Muscle of back (tissue), 13 donors: ENCODE measurements around the gene ZCCHC14. TPM values are rescaled to one million over a fixed set of nuclear protein-coding genes. Genes with fewer than 3 reads are reported as not detected.

Experiments
- DNase-seq, 3 donors: peaks; one replicate each; pipeline versions ENCODE4 v3.0.0 to v3.0.0-alpha.2; 2013
- long read RNA-seq, 9 donors: transcript quantifications; one replicate each; lab custom pipeline, GENCODE V29; 2026
- polyA plus RNA-seq, 10 donors: library from polyadenylated mRNA; unstranded; fragments of 120-200 nt; gene quantifications; one replicate each; pipeline ENCODE4 v1.2.1, GENCODE V29; 2013; ENCODE audit not compliant: insufficient read length in 10 of 10

ZCCHC14 gene
- 10 to 100 TPM; 16.0 to 22.1 (median 18.1) TPM for polyA plus RNA-seq
- long read RNA-seq, donor 1, full-length matches to known transcripts: 2 of 2 reads
- long read RNA-seq, donor 1, partial matches to known transcripts: 0 of 2 reads
- long read RNA-seq, donor 1, other reads (novel, unspliced or antisense): 0 of 2 reads
- long read RNA-seq, donor 2: 0 reads
- long read RNA-seq, donor 3: 0 reads
- long read RNA-seq, donor 4, partial matches to known transcripts: 10 of 10 reads
- long read RNA-seq, donor 4, other reads (novel, unspliced or antisense): 0 of 10 reads
- long read RNA-seq, donor 5, partial matches to known transcripts: 8 of 8 reads
- long read RNA-seq, donor 5, other reads (novel, unspliced or antisense): 0 of 8 reads
- long read RNA-seq, donor 6: 0 reads
- long read RNA-seq, donor 7, partial matches to known transcripts: 9 of 9 reads
- long read RNA-seq, donor 7, other reads (novel, unspliced or antisense): 0 of 9 reads
- long read RNA-seq, donor 8: 0 reads
- long read RNA-seq, donor 9: 0 reads

DNA sequence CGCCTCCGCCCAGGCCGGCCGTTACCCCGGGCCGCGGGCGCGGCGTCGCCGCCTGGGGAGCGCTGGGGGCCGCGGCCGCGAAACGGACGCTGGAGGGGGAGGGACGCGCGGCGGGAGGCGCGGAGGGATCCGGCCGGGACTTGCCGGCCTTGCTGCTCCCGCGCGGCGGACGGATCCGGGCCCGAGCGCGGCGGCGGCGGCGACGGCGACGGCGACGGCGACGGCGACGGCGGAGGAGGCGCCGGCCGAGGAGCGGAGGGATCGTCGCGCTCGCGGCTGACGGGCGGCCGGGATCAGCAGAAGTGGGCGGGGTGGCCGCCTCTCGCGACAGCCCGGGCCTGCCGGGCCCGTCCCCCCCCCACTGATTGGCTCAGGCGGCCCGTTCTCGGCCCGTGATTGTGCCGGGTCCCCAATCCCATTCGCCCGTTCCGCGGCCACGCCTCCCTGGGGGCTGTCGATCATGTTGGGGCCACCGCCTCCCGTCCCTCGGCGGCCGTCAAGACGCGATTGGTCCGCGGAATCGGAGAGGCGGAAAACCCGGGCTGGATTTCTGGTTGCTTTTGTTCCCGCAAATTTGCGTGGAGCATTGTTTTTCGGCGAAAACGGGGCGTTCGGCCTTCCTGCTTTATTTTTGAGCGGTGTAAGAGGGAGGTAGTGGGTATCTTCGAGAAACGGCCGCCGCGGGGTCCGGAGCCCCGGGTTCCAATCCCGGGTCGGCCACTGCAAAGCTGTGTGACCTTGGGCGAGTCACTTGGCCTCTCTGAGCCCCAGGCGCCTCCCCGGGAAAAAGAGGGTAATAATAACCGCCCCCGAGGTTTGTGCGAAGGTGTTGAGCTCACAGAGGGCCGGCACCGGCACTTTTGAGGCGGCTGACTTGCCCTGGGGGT lies at the start of gene ZCCHC14:
Gene ZCCHC14 (minus strand): TSS at position 304 of the 887 bp plus-strand sequence. CDS start 786 bp downstream, outside the sequence.
- peak; percentile 99 to 100 (median 99) for DNase-seq

DNA sequence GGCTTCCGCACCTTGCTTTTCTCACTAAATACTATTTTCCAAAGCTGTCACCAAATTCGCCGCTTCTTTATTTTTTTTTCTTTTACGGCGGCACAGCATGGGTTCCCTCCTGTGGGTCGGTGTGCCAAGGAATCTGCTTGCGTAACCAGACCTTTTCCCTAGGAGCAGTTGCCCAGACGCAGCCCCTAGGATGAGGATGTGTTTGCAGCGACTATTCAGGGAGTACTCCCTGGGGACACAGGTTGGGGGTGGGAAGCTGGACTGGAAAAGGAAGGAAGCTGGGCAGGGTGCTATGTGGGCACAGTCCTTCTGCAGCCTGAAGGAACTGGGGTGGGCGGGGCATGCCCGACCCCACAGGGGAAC lies 49.0 kb upstream of the ZCCHC14 start:
- DNase-seq: no peak

DNA sequence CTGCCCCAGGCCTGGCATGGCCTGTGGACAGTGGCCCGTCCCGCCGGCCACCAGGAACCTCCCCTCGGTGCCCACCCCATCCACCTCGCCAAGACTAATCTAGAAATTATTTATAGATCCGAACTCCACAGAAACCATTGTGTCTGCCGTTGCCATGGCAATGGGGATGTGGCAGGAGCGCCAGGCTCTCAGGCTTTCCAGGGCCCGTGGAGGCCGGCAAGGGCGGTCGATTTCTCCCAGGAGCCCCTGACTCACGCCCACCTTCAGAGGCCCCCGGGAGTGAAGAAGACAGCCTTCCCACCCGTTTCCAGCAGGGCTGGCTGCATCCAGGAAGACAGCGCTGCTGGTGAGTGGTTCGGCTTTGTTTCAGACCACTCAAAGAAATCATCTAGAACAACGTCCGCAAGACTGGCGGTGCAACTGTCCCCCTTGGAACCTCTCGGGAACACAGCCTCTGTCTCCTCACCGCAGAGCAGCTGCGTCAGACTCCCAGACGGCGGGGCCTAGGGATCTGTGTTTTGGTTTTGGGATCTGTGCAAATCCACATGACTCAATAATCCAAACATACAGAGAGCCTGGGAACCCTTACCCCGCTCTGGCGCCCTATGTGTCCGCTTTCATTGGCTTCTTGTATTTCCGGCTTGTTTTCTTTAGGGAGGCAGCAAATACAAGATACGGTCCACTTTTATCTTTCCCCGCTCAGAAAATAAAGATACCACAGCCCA lies 48.5 kb upstream of the ZCCHC14 start:
- peak in 1 of 3 donors; percentile 30 for DNase-seq

DNA sequence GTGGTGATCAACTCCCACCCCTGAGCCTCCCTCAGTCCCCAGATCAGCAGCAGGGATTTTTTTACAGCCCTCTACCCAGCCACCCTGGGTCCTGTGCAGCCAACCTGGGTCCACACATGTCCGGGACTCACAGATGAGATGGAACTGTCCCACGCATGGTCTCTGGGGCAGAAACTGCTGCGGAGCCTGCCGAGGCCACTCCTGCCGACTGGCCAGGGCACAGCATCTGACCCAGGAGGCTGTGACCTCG lies 48.0 kb upstream of the ZCCHC14 start:
- no peak for DNase-seq

DNA sequence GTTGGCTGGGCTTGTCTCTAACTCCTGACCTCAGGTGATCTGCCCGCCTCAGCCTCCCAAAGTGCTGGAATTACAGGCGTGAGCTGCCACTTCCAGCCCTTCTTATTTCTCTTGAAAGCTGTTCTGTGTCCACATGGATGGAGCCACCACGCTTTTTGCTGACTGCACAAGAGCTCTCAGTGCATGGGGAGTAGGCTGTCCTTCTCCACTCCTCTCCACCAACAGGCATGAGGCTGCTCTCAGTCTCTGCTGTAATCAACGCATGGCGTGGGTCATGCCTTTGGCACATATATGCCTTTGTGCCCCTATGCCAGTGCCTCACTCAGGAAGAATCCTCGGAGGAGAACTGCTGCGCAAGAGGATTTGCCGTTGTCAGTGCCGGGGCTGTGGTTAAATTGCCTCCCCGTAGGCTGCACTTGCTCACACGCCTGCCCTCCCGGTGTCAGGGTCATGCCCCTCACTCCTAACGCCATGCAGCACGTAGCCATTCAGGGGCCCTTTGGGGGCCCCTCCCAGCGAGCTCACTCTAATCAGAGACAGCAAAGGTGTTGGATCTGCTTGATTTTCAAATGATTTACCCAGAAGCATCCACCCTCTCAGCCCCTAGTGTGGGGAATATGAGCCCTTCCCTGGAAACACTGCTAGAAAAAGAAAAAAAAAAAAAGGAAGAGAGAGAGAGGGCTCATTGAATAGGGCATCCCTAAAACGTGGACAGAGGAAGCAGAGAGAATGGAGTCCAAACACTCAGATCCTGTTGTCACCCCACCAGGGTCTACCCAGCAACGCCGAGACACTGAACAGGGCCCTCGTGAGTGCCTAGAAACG lies 47.5 kb upstream of the ZCCHC14 start:
- peak in 1 of 3 donors; percentile 23 for DNase-seq

DNA sequence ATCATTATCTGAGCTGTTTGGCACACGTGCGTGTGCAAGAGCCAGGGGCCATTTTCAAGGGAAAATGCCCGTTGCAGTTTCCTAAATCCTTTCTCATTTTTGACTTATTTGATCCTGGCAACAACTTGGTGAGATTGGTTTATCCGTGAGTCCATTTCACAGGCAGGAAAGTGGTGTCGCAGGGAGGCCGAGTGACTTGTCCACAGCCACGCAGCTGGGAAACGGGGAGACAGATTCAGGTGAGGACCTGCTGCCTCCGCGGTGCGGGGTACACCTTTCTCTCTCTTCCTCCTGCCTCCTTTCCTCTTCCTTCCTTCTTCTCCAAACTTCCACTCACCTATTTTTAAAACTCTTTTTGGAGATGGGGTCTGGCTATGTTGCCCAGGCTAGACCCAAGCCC lies 46.3 kb upstream of the ZCCHC14 start:
- DNase-seq: no peak

DNA sequence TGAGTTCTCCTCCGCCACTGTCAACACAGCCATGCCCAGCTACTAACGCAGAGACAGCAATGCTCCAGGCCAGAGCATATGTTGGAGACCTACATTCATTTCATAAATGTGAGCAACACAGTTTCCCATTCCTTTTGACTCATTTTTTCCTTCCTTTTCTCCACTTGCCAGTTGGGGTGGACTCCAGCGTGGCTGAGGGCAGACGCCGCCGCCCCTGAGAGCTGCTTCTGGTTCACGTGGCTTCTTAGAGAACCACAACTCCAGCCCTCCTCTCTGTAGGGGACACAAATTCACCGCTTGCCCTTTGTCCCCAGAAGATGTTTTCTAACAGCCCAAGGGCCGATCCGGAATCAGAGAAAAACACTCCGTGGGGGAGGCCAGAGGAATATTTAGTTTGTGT lies 45.8 kb upstream of the ZCCHC14 start:
- peak in 2 of 3 donors; percentile 19 to 31 for DNase-seq

DNA sequence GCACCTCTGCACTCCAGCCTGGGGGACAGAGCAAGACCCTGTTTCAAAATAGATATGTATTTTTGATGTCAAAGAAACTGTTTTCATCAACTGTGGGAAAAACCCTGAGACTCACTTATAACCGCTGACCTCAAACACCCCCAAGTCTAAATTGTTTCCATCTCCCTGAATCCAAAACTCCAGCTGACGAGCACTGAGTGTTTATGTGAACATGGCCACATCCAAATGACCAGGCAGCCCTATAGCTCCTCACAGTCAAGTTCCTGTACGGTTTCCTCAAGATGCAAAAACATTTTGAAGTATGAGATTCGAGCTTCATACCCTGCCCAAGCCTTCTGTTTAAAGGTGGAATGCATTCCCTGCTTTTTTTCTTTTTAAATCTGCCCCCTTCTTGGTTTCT lies 45.3 kb upstream of the ZCCHC14 start:
- DNase-seq: no peak

DNA sequence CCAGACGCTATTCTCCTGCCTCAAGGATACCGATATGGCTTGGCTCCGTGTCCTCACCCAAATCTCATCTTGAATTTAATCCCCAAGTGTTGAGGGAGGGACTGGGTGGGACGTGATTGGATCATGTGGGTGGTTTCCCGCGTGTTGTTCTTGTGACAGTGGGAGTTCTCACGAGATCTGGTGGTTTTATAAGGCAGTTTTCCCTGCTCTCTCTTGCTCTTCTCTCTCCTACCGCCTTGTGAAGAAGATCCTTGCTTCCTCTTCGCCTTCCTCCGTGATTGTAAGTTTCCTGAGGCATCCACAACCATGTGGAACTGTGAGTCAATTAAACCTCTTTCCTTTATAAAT lies 43.9 kb upstream of the ZCCHC14 start:
- no peak for DNase-seq

DNA sequence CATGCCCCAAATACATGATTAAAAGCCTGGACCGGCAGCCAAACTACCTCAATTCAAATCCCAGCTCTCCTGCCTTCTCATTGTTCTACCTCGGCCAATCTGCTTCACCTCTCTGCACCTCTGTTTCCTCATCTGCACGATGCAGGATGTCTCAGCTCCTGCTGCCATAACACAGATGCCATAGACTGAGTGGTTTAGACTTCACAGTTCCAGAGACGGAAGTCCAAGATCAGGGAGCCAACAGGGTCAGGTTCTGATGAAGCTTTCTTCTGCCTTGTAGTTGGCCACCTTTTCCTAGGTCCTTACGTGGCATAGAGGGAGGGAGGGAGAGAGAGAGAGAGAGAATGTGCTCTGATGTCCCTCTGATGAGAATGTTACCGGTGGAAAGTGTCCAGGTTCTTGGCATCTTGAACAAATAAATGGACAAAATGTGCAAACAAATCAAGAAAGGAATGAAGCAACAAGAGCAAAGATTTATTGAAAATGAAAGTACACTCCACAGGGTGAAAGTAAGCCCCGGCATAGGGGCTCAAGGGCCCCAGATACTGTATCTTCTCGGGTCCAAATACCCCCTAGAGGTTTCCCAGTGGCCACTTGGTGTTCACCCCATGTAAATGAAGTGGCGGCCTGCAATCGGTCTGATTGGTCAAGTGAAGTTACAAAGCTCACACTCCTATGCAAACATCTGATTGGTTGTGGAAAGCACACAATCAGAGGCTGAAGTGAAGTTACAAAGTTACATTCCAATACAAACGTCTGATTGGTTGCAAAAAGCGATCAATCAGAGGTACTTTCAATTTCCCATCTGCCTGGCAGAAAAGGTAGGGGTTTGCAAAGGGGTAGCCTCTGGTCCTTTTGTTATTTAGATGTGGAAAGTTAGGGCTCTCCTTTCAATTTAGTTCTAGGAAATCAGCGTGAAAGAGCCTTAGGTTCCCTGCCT lies 43.3 kb upstream of the ZCCHC14 start:
- no peak for DNase-seq

DNA sequence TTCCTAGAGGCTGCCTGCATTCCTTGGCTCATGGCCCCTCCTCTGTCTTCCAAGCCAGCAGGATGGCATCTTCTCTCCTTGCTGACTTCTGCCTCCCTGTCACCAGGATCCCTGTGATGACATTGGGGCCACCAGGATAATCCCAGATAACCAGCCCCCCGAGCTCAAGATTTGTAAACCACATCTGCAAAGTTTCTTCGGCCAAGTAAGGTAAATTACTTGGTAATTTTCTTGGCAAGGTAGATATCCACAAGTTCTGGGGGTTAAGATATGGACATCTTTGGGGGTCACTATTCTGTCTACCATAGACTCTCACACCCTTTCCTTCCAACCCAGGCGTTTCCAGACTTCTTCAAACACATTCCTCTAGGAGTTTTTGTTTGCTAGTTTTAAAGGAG lies 42.6 kb upstream of the ZCCHC14 start:
- DNase-seq: no peak

DNA sequence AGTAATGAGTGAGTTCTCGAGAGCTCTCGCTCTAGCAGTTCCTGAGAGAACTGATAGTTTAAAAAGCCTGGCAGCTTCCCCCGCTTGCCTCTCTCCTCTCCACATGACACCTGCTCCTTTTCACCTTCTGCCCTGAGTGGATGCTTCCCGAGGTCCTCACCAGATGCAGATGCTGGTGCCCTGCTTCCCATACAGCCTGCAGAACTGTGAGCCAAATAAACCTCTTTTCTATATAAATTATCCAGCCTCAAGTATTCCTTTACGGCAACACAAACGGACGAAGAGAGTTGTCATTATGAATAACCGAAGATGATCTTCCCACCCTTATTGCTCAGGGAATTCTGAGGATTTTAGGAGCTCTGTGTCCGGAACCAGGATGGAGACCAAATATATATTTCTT lies 41.9 kb upstream of the ZCCHC14 start:
- DNase-seq: no peak

DNA sequence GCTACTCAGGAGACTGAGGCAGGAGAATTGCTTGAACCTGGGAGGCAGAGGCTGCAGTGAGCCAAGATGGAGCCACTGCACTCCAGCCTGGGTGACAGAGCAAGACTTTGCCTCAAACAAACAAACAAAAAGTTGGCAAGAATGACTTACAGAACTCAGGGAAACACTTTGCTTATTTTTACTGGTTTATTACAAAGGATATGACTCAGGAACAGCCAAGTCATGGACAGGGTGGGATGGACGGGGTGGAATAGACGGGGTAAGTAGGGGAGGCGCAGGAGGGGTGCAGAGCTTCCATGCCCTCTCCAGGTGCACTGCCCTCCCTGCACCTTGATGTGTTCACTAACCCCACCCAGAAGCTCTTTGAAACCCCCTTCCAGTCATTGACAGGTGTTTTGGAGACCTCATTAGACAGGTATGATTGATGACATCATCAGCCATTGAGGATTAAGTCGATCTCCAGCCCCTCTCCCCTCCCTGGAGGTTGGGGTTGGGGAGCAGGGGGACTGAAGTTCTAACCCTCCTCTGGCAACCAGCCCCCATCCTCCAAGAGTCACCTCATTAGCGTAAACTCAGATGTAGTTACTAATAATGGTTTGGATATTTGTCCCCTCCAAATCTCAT lies 41.3 kb upstream of the ZCCHC14 start:
- DNase-seq: no peak

DNA sequence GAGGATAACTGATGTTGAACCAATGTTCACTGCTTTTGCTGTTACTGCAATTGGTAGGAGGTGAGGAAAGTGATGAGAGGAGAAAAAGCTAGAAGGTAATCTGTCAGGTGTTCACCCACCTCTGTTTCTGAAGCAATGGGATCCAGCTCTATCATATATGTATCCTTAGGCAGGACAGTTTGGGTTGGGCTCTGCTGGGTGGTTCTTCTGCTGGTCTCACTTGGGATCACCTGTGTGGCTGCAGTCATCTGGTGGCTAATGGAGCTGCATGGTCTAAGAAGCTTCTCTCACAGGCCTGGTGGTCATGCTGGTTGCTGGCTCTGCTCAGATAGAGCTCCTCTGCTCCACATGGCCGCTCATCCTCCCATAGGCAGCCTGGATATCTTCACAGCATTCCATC lies 40.2 kb upstream of the ZCCHC14 start:
- DNase-seq: no peak

DNA sequence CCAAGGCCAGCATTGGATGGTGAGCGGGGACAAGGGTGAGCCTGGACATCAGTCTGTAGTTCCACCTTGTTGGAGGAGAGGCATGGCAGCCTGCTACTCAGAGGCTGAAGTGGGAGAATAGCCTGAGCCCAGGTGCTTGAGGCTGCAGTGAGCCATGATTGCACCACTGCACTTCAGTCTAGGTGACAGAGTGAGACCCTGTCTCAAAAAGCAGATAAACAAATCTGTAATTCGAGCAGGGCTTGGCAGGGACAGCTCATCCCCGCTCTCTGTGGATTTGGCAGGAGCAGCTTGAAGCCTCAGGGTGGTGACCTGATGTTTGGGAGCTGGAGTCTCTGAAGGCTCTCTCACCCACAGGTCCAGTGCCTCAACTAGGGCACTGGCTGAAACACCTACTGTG lies 38.6 kb upstream of the ZCCHC14 start:
- DNase-seq: no peak

DNA sequence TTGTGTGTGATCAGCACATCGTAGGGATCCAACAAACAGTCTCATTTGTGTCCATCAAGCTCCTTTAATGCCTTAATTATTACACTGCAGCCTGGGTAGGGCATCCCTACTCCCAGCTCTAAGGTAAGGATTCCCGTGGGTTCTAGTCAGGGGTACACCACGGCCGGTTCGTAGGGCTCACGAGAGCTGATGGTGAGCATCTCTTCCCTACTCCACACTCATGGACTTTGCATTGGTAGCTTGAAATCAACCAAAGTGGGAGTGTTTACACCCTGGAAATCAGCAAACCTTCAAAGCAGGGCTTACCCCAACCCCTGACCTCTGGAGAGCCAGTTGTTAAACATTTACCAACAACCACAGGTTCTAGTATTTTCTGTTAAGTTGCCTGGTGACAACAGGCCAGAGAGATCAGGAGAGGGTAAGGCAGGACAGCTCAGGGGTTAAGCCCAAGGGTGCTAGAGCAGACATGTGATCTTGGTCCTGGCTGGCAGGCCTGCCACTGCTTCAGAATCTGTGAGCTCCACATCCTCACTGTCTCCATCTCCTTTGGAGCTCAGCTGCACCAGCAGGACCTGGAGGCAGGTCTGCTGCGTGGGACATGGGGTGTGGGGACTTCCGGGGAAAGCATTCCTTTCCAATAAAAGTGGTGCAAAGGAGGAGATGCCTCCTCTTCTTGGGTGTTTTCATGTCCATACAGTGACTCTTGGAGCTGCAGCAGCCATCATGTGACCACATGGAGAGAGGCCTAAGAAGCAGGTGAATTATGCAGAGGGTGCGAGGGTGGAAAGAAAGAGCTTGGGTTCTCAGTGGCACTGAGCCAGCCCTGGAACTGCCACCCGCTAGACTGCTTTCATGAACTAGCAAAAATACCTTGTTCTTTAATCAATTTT lies 36.1 kb upstream of the ZCCHC14 start:
- no peak for DNase-seq

DNA sequence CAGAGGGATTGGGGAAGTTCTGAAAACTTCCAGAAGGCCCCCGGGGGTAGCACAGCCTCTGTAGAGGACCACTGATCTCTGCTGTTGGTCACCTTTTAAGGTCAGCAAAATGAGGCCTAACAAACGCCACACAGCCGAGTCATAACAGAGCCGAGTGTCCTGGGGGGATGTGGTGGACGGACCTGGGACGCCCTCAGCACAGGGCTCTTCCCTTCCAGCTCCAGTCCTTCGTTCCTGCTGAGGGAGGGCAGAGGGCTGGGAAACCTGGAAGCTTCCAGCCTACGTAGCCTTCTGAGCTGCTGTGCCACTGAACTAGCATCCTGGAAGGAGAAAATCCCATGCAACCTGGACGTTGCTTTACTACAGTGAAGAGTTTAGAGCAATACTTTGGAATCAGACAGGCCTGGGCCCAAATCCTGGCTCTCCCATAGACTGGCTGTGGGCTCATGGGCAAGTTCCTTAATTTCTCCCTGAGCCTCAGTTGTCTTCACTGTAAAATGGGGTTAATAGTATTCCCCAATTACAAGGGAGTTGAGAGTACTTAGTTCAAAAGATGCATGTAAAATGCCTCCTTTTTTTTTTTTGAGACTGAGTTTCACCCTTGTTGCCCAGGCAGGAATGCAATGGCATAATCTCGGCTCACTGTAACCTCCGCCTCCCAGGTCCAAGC lies 34.4 kb upstream of the ZCCHC14 start:
- DNase-seq: no peak

DNA sequence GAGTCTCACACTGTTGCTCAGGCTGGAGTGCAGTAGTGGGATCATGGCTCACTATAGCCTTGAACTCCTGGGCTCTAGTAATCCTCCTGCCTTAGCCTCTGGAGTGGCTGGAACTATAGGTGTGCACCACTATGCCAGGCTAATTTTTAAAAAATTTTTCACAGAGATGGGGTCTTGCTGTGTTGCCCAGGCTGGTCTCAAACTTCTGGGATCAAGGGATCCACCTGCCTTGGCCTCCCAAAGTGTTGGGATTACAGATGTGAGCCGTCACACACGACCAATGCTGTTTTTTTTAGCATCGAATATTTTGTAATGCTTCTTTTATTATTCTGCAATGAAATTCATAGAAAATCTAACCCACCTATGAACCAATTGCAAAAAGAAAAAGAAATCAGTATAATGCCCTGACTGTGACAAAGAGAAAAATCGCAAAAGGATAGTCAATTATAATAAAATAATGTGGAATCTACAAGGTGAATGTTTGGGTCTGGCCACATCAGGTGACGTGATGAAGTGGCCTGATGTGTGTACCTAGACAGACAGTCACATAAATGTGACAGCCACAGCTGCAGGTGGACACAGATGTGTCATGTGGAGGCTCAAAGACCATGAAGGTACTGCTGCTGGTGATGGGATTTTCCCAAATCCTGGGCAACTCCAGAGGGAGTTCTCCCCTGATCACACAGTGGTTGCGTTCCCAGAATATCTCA lies 33.6 kb upstream of the ZCCHC14 start:
- no peak for DNase-seq
